ENCODE measurements around the gene C11orf68. TPM values are rescaled to one million over a fixed set of nuclear protein-coding genes. Genes with fewer than 3 reads are reported as not detected.

The C11orf68 gene
- total and polyA plus RNA-seq, 9 of the 15 experiments (the other 6 are each of a cell fraction or from before 2014, with no cell fraction given), result 3.6 to 35.9 (median 12.8) TPM

DNA sequence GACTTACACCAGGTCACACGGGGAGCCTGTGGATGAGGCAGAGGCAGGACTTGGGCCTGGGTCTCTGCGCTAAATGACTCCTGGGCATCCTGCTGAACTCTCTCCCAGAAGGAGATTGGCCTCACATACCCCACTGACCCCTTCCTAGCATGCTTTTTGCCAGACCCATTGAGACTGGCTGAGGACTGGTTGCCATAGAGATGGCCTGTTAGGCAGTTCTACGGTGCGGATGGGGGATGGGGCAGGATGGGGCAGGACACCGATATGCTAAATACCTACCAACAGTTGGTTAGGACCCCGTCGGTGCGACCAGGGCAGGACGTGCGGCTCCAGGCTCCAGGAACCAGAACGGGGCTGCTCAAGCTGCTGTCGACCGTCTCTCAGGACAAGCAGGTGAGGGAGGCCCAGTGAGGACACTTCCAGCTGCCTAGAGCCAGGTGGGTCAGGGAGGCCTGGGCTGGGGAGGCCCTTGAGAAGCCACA lies 26.6 kb upstream of the C11orf68 start, which contains the start of gene TSGA10IP:
TSGA10IP (plus strand) TSS at position 51 of the 482 bp plus-strand sequence; CDS start at position 247, 196 bp downstream.
- ChIA-PET POLR2A (interaction anchor here (1.0 to 1.4 kb wide), 2 partner anchors 9 to 14 kb away, joined by 3 to 4 read pairs; no protein-coding TSS in a partner anchor), CTCF (ENCODE audit: low intra/inter-chr PET ratio) (interaction anchor here (0.6 kb wide), 1 partner anchor 31 kb away, joined by 3 read pairs; no protein-coding TSS in a partner anchor)
- DNase-seq (ENCODE audit: extremely low read depth in 1 of 4, low spot score in 3 of 4), result no peak
- Histone ChIP-seq H3K27ac (ENCODE audit: extremely low read depth, low read depth, low read length) (no peak within 1 kb of the TSS), H3K36me3 (ENCODE audit: control insufficient read depth, insufficient read depth, low read length) (no peaks in the 10 kb centered on the region), H2AFZ (ENCODE audit: low read depth, low read length) (no peak within 1 kb of the TSS), H3K4me2 (ENCODE audit: insufficient read depth, low read length) (no peak within 1 kb of the TSS), H4K20me1 (replicated peaks; ENCODE audit: control insufficient read depth, insufficient read depth, low read length) (0 out of 2 replicates have a peak, but pooled peaks cover 4% of the 10 kb centered on the region), H3K4me1 (replicated peaks in 1 of 2; ENCODE audit: control insufficient read depth in 2 of 2, insufficient read depth in 2 of 2, low read length in 2 of 2) (peaks cover 12 to 36% of the 10 kb centered on the region in 2 experiments; a peak in 4 of 5 replicates), H3K79me2 (ENCODE audit: control insufficient read depth, insufficient read depth, low read length) (no peaks in the 10 kb centered on the region), H3K4me3 (no peak within 1 kb of the TSS), H3K9me1 (ENCODE audit: control insufficient read depth, insufficient read depth, low read length) (no peaks in the 10 kb centered on the region), H3K9me3 (replicated peaks; ENCODE audit: control insufficient read depth, insufficient read depth, low read depth, low read length) (no peaks in the 10 kb centered on the region), H3K27me3 (ENCODE audit: control insufficient read depth in 2 of 2, insufficient read depth in 2 of 2, low read length in 2 of 2) (peaks cover 0 to 5% of the 10 kb centered on the region in 2 experiments; a peak in 1 of 5 replicates), H3K9ac (ENCODE audit: insufficient read depth in 1 of 2, low read depth in 2 of 2, low read length in 2 of 2) (peak within 1 kb of the TSS in 1 of 2 experiments; percentile 58; a peak in 2 of 4 replicates)
- ATAC-seq, result no peak
- no TSS peak for BruUV-seq (replicated peaks)
- FAIRE-seq, result no peak
- intact Hi-C loops (cut with micrococcal nuclease) (no loop called here), in situ Hi-C loops (cut with MboI) (no loop called here)
- no peak for TF ChIP-seq TCF7 (IDR thresholded peaks at IDR 0.05; ENCODE audit: borderline replicate concordance)
- TF ChIP-seq, protein P1, sequence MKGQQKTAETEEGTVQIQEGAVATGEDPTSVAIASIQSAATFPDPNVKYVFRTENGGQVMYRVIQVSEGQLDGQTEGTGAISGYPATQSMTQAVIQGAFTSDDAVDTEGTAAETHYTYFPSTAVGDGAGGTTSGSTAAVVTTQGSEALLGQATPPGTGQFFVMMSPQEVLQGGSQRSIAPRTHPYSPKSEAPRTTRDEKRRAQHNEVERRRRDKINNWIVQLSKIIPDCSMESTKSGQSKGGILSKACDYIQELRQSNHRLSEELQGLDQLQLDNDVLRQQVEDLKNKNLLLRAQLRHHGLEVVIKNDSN (CRISPR knock-in tag; IDR thresholded peaks at IDR 0.05), result peak; percentile 35; the same call in 1 of the 2 replicates
- peak; percentile 51; the same call in 1 of the 2 replicates for TF ChIP-seq RFX1 (IDR thresholded peaks at IDR 0.05)
- TF ChIP-seq, protein P2, sequence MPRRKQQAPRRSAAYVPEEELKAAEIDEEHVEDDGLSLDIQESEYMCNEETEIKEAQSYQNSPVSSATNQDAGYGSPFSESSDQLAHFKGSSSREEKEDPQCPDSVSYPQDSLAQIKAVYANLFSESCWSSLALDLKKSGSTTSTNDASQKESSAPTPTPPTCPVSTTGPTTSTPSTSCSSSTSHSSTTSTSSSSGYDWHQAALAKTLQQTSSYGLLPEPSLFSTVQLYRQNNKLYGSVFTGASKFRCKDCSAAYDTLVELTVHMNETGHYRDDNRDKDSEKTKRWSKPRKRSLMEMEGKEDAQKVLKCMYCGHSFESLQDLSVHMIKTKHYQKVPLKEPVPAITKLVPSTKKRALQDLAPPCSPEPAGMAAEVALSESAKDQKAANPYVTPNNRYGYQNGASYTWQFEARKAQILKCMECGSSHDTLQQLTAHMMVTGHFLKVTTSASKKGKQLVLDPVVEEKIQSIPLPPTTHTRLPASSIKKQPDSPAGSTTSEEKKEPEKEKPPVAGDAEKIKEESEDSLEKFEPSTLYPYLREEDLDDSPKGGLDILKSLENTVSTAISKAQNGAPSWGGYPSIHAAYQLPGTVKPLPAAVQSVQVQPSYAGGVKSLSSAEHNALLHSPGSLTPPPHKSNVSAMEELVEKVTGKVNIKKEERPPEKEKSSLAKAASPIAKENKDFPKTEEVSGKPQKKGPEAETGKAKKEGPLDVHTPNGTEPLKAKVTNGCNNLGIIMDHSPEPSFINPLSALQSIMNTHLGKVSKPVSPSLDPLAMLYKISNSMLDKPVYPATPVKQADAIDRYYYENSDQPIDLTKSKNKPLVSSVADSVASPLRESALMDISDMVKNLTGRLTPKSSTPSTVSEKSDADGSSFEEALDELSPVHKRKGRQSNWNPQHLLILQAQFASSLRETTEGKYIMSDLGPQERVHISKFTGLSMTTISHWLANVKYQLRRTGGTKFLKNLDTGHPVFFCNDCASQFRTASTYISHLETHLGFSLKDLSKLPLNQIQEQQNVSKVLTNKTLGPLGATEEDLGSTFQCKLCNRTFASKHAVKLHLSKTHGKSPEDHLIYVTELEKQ (CRISPR knock-in tag; IDR thresholded peaks at IDR 0.05), result no peak
- 63% methylated on average over 13 of the region's 13 CpGs for WGBS (ENCODE audit: insufficient coverage, low coverage, missing lambda C conversion rate)
